H9 (cell line): ENCODE measurements around the gene MBNL1. TPM values are rescaled to one million over a fixed set of nuclear protein-coding genes. Genes with fewer than 3 reads are reported as not detected.

Source experiments
- DNase-seq: peaks from one replicate; pipeline ENCODE4 v3.0.0-alpha.2; 2017
- H2AFZ ChIP-seq: one replicate; pipeline ENCODE4 v1.6.1; 2013; ENCODE audit warnings: mild to moderate bottlenecking, low read length, control low read depth, moderate library complexity
- H2AK5ac ChIP-seq: 2 replicates; pipeline ENCODE4 v1.6.1; 2013; ENCODE audit warnings: low read length, control low read depth, mixed read lengths; ENCODE audit not compliant: insufficient read length
- H2BK120ac ChIP-seq: one replicate; pipeline ENCODE4 v1.6.1; 2013; ENCODE audit warnings: low read depth, mild to moderate bottlenecking, low read length, control low read depth, inconsistent platforms; ENCODE audit not compliant: poor library complexity, severe bottlenecking
- H2BK12ac ChIP-seq: 2 replicates; pipeline ENCODE4 v1.6.1; 2013; ENCODE audit warnings: low read length, control low read depth, mixed read lengths, low read depth; ENCODE audit not compliant: insufficient read length
- H2BK15ac ChIP-seq: 2 replicates; pipeline ENCODE4 v1.6.1; 2013; ENCODE audit warnings: low read depth, low read length, control low read depth
- H2BK20ac ChIP-seq: one replicate; pipeline ENCODE4 v1.6.1; 2013; ENCODE audit warnings: low read depth, mild to moderate bottlenecking, low read length, control low read depth, inconsistent platforms; ENCODE audit not compliant: poor library complexity, severe bottlenecking
- H2BK5ac ChIP-seq: 2 replicates; pipeline ENCODE4 v1.6.1; 2013; ENCODE audit warnings: low read length, control low read depth, mixed read lengths; ENCODE audit not compliant: insufficient read length
- H3K14ac ChIP-seq: 2 replicates; pipeline ENCODE4 v1.6.1; 2013; ENCODE audit warnings: low read length, control low read depth; ENCODE audit not compliant: insufficient read depth
- H3K18ac ChIP-seq: 2 replicates; pipeline ENCODE4 v1.6.1; 2013; ENCODE audit warnings: low read depth, mild to moderate bottlenecking, mixed read lengths, low read length, control low read depth; ENCODE audit not compliant: insufficient read length
- H3K23ac ChIP-seq: 2 replicates; pipeline ENCODE4 v1.6.1; 2013; ENCODE audit warnings: low read length, control low read depth, mixed read lengths, low read depth; ENCODE audit not compliant: insufficient read length
- H3K23me2 ChIP-seq: 2 replicates; pipeline ENCODE4 v1.6.1; 2013; ENCODE audit warnings: low read depth, mild to moderate bottlenecking, mixed read lengths, low read length, control low read depth; ENCODE audit not compliant: insufficient read length, poor library complexity, severe bottlenecking
- H3K27ac ChIP-seq: 2 replicates; pipeline ENCODE4 v1.5.1; 2013; ENCODE audit warnings: low read length, control low read depth, mixed read lengths, low read depth; ENCODE audit not compliant: insufficient read length
- H3K27me3 ChIP-seq: 2 replicates; pipeline ENCODE4 v1.6.1; 2013; ENCODE audit warnings: low read length, control low read depth, inconsistent platforms; ENCODE audit not compliant: insufficient read depth
- H3K4ac ChIP-seq: 2 replicates; pipeline ENCODE4 v1.6.1; 2013; ENCODE audit warnings: low read depth, mild to moderate bottlenecking, control low read depth, inconsistent platforms, low read length, moderate library complexity
- H3K4me1 ChIP-seq: 2 replicates; pipeline ENCODE4 v1.6.1; 2013; ENCODE audit warnings: low read length, control low read depth, inconsistent platforms; ENCODE audit not compliant: insufficient read depth
- H3K4me2 ChIP-seq: 2 replicates; pipeline ENCODE4 v1.6.1; 2013; ENCODE audit warnings: low read length, control low read depth, mixed read lengths; ENCODE audit not compliant: insufficient read length, insufficient read depth
- H3K56ac ChIP-seq: 2 replicates; pipeline ENCODE4 v1.6.1; 2013; ENCODE audit warnings: low read depth, mild to moderate bottlenecking, mixed read lengths, low read length, control low read depth; ENCODE audit not compliant: insufficient read length
- H3K79me1 ChIP-seq: 2 replicates; pipeline ENCODE4 v1.6.1; 2013; ENCODE audit warnings: low read depth, mild to moderate bottlenecking, moderate library complexity, low read length, control low read depth, inconsistent platforms; ENCODE audit not compliant: insufficient read depth, poor library complexity, severe bottlenecking
- H3K79me2 ChIP-seq: 2 replicates; pipeline ENCODE4 v1.6.1; 2013; ENCODE audit warnings: low read length, control low read depth, inconsistent platforms; ENCODE audit not compliant: insufficient read depth
- H3K9ac ChIP-seq: 2 replicates; pipeline ENCODE4 v1.6.1; 2013; ENCODE audit warnings: low read length, control low read depth, mixed read lengths; ENCODE audit not compliant: insufficient read length; ENCODE audit errors: extremely low read depth
- H3K9me3 ChIP-seq: one replicate; pipeline ENCODE4 v1.6.1; 2013; ENCODE audit warnings: low read depth, low read length, inconsistent platforms; ENCODE audit not compliant: control insufficient read depth
- H3T11ph ChIP-seq: one replicate; pipeline ENCODE4 v1.6.1; 2013; ENCODE audit warnings: mild to moderate bottlenecking, low read length, control low read depth, inconsistent platforms
- H4K20me1 ChIP-seq: one replicate; pipeline ENCODE4 v1.6.1; 2013; ENCODE audit not compliant: control insufficient read depth, insufficient read length, insufficient read depth
- H4K5ac ChIP-seq: 2 replicates; pipeline ENCODE4 v1.6.1; 2013; ENCODE audit warnings: low read depth, mild to moderate bottlenecking, mixed read lengths, low read length, control low read depth; ENCODE audit not compliant: insufficient read length
- H4K8ac ChIP-seq: replicated peaks from 2 replicates; pipeline ENCODE4 v1.6.1; 2013; ENCODE audit warnings: low read length, control low read depth, mixed read lengths, low read depth; ENCODE audit not compliant: insufficient read length
- H4K91ac ChIP-seq: 2 replicates; pipeline ENCODE4 v1.6.1; 2013; ENCODE audit warnings: low read depth, mild to moderate bottlenecking, moderate library complexity, mixed read lengths, low read length, control low read depth; ENCODE audit not compliant: insufficient read length
- H3K27ac Mint-ChIP-seq, 3 experiments: 2 replicates in 2 of 3; 3 replicates in 1 of 3; pipeline ENCODE4 v1.8.0; 2020 to 2021; ENCODE audit warnings: mixed read lengths in 3 of 3, mild to moderate bottlenecking in 1 of 3, moderate library complexity in 1 of 3
- H3K27me3 Mint-ChIP-seq: 2 replicates; pipeline ENCODE4 v1.8.0; 2021; ENCODE audit warnings: low read depth, mild to moderate bottlenecking, moderate library complexity, mixed read lengths
- H3K36me3 Mint-ChIP-seq, 3 experiments: 2 replicates in 2 of 3; 3 replicates in 1 of 3; pipeline ENCODE4 v1.8.0; 2020 to 2021; ENCODE audit warnings: low read depth in 3 of 3, mixed read lengths in 3 of 3; ENCODE audit not compliant: insufficient read depth in 1 of 3
- H3K4me1 Mint-ChIP-seq, 2 experiments: 2 replicates each; pipeline ENCODE4 v1.8.0; 2020; ENCODE audit warnings: mixed read lengths in 2 of 2
- H3K4me3 Mint-ChIP-seq, 2 experiments: 2 replicates in 1 of 2; 3 replicates in 1 of 2; pipeline ENCODE4 v1.8.0; 2020 to 2021; ENCODE audit warnings: mild to moderate bottlenecking in 2 of 2, mixed read lengths in 2 of 2, moderate library complexity in 1 of 2
- H3K9me3 Mint-ChIP-seq, 2 experiments: 2 replicates in 1 of 2; 3 replicates in 1 of 2; pipeline ENCODE4 v1.8.0; 2020; ENCODE audit warnings: mild to moderate bottlenecking in 2 of 2, mixed read lengths in 2 of 2, moderate library complexity in 1 of 2
- WGBS: extraction: QIAGEN DNeasy Blood & Tissue Kit; methylation state at CpG from one replicate; pipeline ENCODE4 v1.1.7; 2013; ENCODE audit warnings: missing lambda C conversion rate, low lambda C conversion rate, mixed read lengths; ENCODE audit not compliant: insufficient read length; ENCODE audit errors: extremely low coverage; 5-methylcytosine and 5-hydroxymethylcytosine counted together
- total RNA-seq: library from RNA; stranded (reverse); gene quantifications from 2 replicates; pipeline ENCODE4 v1.2.1, GENCODE V29; 2021
- TF ChIP-seq, protein P1 (sequence below): fragments of 200-600 bp; sonication (generic); conservative IDR thresholded peaks from 3 replicates; pipeline ENCODE4 v1.8.0; 2021; ENCODE audit warnings: antibody characterized with exemption, mild to moderate bottlenecking

MBNL1 gene
- total RNA-seq, 1 experiment from 2014 or later = 14.9 TPM

- H3K14ac ChIP-seq = no peak overlapping the region
- H3K79me1 ChIP-seq = no peaks in the 10 kb centered on the region
- DNase-seq = no peak
- peaks cover 12% of the 10 kb centered on the region in 3 experiments; a peak in 6 of 7 replicates for H3K36me3 Mint-ChIP-seq
- H2AK5ac ChIP-seq = no peak overlapping the region
- no peak overlapping the region for H3K9ac ChIP-seq
- H2AFZ ChIP-seq = no peak overlapping the region
- H3K4me2 ChIP-seq = no peak overlapping the region
- no peak overlapping the region for H3K56ac ChIP-seq
- no peak overlapping the region for H2BK5ac ChIP-seq
- no peak overlapping the region for H2BK12ac ChIP-seq
- no peak overlapping the region for H3K4ac ChIP-seq
- H3K4me3 Mint-ChIP-seq = no peak overlapping the region
- TF ChIP-seq, protein P1, sequence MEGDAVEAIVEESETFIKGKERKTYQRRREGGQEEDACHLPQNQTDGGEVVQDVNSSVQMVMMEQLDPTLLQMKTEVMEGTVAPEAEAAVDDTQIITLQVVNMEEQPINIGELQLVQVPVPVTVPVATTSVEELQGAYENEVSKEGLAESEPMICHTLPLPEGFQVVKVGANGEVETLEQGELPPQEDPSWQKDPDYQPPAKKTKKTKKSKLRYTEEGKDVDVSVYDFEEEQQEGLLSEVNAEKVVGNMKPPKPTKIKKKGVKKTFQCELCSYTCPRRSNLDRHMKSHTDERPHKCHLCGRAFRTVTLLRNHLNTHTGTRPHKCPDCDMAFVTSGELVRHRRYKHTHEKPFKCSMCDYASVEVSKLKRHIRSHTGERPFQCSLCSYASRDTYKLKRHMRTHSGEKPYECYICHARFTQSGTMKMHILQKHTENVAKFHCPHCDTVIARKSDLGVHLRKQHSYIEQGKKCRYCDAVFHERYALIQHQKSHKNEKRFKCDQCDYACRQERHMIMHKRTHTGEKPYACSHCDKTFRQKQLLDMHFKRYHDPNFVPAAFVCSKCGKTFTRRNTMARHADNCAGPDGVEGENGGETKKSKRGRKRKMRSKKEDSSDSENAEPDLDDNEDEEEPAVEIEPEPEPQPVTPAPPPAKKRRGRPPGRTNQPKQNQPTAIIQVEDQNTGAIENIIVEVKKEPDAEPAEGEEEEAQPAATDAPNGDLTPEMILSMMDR = no peak
- H3K4me1 Mint-ChIP-seq = peaks cover 7 to 11% of the 10 kb centered on the region in 2 experiments
- H3K18ac ChIP-seq = no peak overlapping the region
- no peak overlapping the region for H4K5ac ChIP-seq
- no peak overlapping the region for H3T11ph ChIP-seq
- no peak overlapping the region for H2BK120ac ChIP-seq
- no peaks in the 10 kb centered on the region for H3K4me1 ChIP-seq
- peak overlapping the region in 2 of 3 experiments; percentile 29 to 80; a peak in 3 of 7 replicates for H3K27ac Mint-ChIP-seq
- no peaks in the 10 kb centered on the region for H3K9me3 ChIP-seq
- no peaks in the 10 kb centered on the region for H4K20me1 ChIP-seq
- no peak overlapping the region for H2BK15ac ChIP-seq
- H3K27ac ChIP-seq = no peak overlapping the region
- 100% methylated on average over 1 of the region's 9 CpGs for WGBS
- peaks cover 8 to 10% of the 10 kb centered on the region in 2 experiments; a peak in 4 of 5 replicates for H3K9me3 Mint-ChIP-seq
- H2BK20ac ChIP-seq = no peak overlapping the region
- no peak overlapping the region for H3K23ac ChIP-seq
- no peaks in the 10 kb centered on the region for H3K27me3 ChIP-seq
- no peaks in the 10 kb centered on the region for H3K27me3 Mint-ChIP-seq
- H3K79me2 ChIP-seq = no peaks in the 10 kb centered on the region; the same call in 1 of the 2 replicates
- H4K91ac ChIP-seq = no peak overlapping the region
- H4K8ac ChIP-seq = no peak overlapping the region
- H3K23me2 ChIP-seq = no peaks in the 10 kb centered on the region
These were observed 107.8 kb downstream of the MBNL1 start for GRCh38 chr3:152376351-152377183.
